ENCODE measurements around the gene GAA. TPM values are rescaled to one million over a fixed set of nuclear protein-coding genes. Genes with fewer than 3 reads are reported as not detected.

Gene GAA
- total RNA-seq, 2 experiments from 2014 or later: 43.2 to 51.6 TPM

DNA sequence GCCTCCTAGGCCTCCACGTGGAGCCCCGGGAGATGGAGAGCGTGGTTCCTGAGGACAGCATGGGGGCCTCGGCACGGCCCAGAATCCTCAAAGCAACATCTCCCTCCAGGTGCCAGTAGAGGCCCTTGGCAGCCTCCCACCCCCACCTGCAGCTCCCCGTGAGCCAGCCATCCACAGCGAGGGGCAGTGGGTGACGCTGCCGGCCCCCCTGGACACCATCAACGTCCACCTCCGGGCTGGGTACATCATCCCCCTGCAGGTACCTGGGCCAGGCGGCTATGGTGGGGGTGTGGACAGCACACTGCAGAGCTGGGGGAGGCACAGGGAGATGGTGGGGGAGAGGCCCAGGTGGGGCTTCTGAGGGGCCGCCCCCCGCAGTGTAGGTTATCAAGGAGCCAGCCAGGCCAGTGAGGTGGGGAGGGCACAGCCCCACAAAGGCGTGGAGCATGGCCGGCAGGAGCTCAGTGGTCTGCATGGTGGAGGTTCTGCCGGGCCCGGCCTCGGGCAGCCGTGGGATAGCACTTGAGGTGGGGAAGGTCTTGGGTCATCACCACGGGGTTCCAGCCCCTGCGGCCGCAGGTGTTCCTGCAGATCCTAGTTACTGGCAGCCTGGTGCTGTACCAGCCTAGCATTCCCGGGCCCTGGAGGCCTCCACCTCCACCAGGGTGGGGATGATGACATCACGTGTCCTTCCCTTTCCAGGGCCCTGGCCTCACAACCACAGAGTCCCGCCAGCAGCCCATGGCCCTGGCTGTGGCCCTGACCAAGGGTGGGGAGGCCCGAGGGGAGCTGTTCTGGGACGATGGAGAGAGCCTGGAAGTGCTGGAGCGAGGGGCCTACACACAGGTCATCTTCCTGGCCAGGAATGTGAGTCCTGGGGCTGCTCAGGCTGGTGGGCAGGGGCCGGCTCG is 16.4 kb downstream of the GAA start:
- BruUV-seq (replicated peaks): no TSS peak

GRCh38 chr17:80118601-80119270 is 17.4 kb downstream of the GAA start:
- ChIA-PET CTCF (ENCODE audit: unreplicated experiment) (no interaction called here), POLR2A (no interaction called here)
- Histone ChIP-seq H3K27ac (ENCODE audit: low read depth, low read length, poor library complexity, severe bottlenecking) (no peak overlapping the region), H3K36me3 (ENCODE audit: insufficient read depth, low read length) (no peaks in the 10 kb centered on the region), H3K4me2 (ENCODE audit: low read length) (no peak overlapping the region), H3K79me2 (ENCODE audit: insufficient read depth, low read depth, low read length) (no peaks in the 10 kb centered on the region), H3K9me2 (ENCODE audit: insufficient read depth, low read length) (no peaks in the 10 kb centered on the region), H3K4me1 (ENCODE audit: insufficient read depth, low read length, poor library complexity, severe bottlenecking) (no peaks in the 10 kb centered on the region), H3K9me3 (ENCODE audit: low read length) (no peaks in the 10 kb centered on the region), H3K4me3 (ENCODE audit: low read depth, low read length, poor library complexity, severe bottlenecking) (no peak overlapping the region), H2AFZ (ENCODE audit: low read length) (no peak overlapping the region), H4K20me1 (ENCODE audit: insufficient read depth, low read length) (no peaks in the 10 kb centered on the region)
- no TSS peak for BruUV-seq (replicated peaks)
- intact Hi-C loops (cut with micrococcal nuclease; ENCODE audit: unreplicated experiment): no loop called here
- TF ChIP-seq EZH2phosphoT487 (IDR thresholded peaks at IDR 0.05; ENCODE audit: borderline replicate concordance, low read depth, low read length): no peak
- TF ChIP-seq CTCF (conservative IDR thresholded peaks at IDR 0.05; ENCODE audit: low read length): no peak
- DNase-seq (ENCODE audit: low spot score): no peak

More for the DNA sequence above, 16.4 kb downstream of the GAA start:
- H3K36me3 ChIP-seq (ENCODE audit: insufficient read depth, low read length): no peaks in the 10 kb centered on the region
- H3K4me2 ChIP-seq (ENCODE audit: low read length): no peak overlapping the region
- H3K4me1 ChIP-seq (ENCODE audit: insufficient read depth, low read length, poor library complexity, severe bottlenecking): peaks cover 3% of the 10 kb centered on the region
- no peak for TF ChIP-seq CTCF (conservative IDR thresholded peaks at IDR 0.05; ENCODE audit: low read length)
- no peak for TF ChIP-seq EZH2phosphoT487 (IDR thresholded peaks at IDR 0.05; ENCODE audit: borderline replicate concordance, low read depth, low read length)
- H3K9me3 ChIP-seq (ENCODE audit: low read length): no peaks in the 10 kb centered on the region
- no peak for DNase-seq (ENCODE audit: low spot score)
- POLR2A ChIA-PET: no interaction called here
- CTCF ChIA-PET (ENCODE audit: unreplicated experiment): no interaction called here
- intact Hi-C loops (cut with micrococcal nuclease; ENCODE audit: unreplicated experiment): no loop called here
- H4K20me1 ChIP-seq (ENCODE audit: insufficient read depth, low read length): no peaks in the 10 kb centered on the region
- H2AFZ ChIP-seq (ENCODE audit: low read length): no peak overlapping the region
- no peak overlapping the region for H3K4me3 ChIP-seq (ENCODE audit: low read depth, low read length, poor library complexity, severe bottlenecking)
- H3K79me2 ChIP-seq (ENCODE audit: insufficient read depth, low read depth, low read length): no peaks in the 10 kb centered on the region
- no peaks in the 10 kb centered on the region for H3K9me2 ChIP-seq (ENCODE audit: insufficient read depth, low read length)
- no peak overlapping the region for H3K27ac ChIP-seq (ENCODE audit: low read depth, low read length, poor library complexity, severe bottlenecking)
